Measurements from ENCODE around the gene EVA1B.

The EVA1B gene

GRCh38 chr1:36304521-36304920, 18.9 kb downstream of the EVA1B start:
- TF ChIP-seq CTCF (IDR thresholded peaks at IDR 0.05; ENCODE audit: low read depth, low read length) = no peak
- DNase-seq (ENCODE audit: extremely low read depth, low read depth) = no peak

GRCh38 chr1:36303650-36304360, 19.6 kb downstream of the EVA1B start:
- DNase-seq (ENCODE audit: extremely low read depth, low read depth) = no peak
- no peak for TF ChIP-seq CTCF (IDR thresholded peaks at IDR 0.05; ENCODE audit: low read depth, low read length)

GRCh38 chr1:36303244-36303643, 20.2 kb downstream of the EVA1B start:
- no peak for TF ChIP-seq CTCF (IDR thresholded peaks at IDR 0.05; ENCODE audit: low read depth, low read length)
- no peak for DNase-seq (ENCODE audit: extremely low read depth, low read depth)

GRCh38 chr1:36301220-36301619, 22.2 kb downstream of the EVA1B start:
- DNase-seq (ENCODE audit: extremely low read depth, low read depth) = no peak
- no peak for TF ChIP-seq CTCF (IDR thresholded peaks at IDR 0.05; ENCODE audit: low read depth, low read length)

GRCh38 chr1:36300526-36300925, 22.9 kb downstream of the EVA1B start:
- TF ChIP-seq CTCF (IDR thresholded peaks at IDR 0.05; ENCODE audit: low read depth, low read length) = no peak
- DNase-seq (ENCODE audit: extremely low read depth, low read depth) = no peak

- no peak for DNase-seq (ENCODE audit: extremely low read depth, low read depth)
- TF ChIP-seq CTCF (IDR thresholded peaks at IDR 0.05; ENCODE audit: low read depth, low read length) = no peak
Observed at GRCh38 chr1:36298640-36299039, 24.8 kb downstream of the EVA1B start.

GRCh38 chr1:36297062-36297461, 26.4 kb downstream of the EVA1B start:
- no peak for TF ChIP-seq CTCF (IDR thresholded peaks at IDR 0.05; ENCODE audit: low read depth, low read length)
- no peak for DNase-seq (ENCODE audit: extremely low read depth, low read depth)

All from AG09319 (cell line).